Measurements from ENCODE around the gene NLRP3.

DNA sequence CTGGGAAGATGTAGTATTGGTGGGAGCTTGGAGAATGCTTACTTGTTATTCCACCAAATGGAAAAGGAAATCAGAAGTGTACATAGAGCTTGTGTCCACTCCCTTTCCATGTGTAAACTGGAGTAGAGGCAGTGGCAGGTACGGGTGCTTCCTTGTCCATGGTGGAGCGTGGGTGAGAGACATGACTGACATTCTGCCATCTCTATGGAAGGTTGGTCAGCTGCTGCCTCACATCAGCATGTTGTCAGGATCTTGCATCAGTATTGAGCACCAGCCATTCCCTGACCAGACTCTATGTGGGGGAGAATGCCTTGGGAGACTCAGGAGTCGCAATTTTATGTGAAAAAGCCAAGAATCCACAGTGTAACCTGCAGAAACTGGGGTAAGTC lies 19.8 kb downstream of the NLRP3 start:
- TF ChIP-seq, protein P1, sequence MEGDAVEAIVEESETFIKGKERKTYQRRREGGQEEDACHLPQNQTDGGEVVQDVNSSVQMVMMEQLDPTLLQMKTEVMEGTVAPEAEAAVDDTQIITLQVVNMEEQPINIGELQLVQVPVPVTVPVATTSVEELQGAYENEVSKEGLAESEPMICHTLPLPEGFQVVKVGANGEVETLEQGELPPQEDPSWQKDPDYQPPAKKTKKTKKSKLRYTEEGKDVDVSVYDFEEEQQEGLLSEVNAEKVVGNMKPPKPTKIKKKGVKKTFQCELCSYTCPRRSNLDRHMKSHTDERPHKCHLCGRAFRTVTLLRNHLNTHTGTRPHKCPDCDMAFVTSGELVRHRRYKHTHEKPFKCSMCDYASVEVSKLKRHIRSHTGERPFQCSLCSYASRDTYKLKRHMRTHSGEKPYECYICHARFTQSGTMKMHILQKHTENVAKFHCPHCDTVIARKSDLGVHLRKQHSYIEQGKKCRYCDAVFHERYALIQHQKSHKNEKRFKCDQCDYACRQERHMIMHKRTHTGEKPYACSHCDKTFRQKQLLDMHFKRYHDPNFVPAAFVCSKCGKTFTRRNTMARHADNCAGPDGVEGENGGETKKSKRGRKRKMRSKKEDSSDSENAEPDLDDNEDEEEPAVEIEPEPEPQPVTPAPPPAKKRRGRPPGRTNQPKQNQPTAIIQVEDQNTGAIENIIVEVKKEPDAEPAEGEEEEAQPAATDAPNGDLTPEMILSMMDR (conservative IDR thresholded peaks at IDR 0.05), result no peak
- no peak for TF ChIP-seq EZH2 (IDR thresholded peaks at IDR 0.05; ENCODE audit: low read depth)
